NCI-H2081 (cell line): ENCODE data around the gene ARHGEF7.

ENCODE experiments used
- DNase-seq, 2 experiments: peaks; one replicate each; lab custom pipeline; 2025; lab: John Stamatoyannopoulos, UW

ARHGEF7 gene

GRCh38 chr13:111110054-111110453 lies 5.1 kb upstream of the ARHGEF7 start:
- DNase-seq, result no peak

GRCh38 chr13:111111376-111111937 lies 3.7 kb upstream of the ARHGEF7 start:
- no peak for DNase-seq

DNA sequence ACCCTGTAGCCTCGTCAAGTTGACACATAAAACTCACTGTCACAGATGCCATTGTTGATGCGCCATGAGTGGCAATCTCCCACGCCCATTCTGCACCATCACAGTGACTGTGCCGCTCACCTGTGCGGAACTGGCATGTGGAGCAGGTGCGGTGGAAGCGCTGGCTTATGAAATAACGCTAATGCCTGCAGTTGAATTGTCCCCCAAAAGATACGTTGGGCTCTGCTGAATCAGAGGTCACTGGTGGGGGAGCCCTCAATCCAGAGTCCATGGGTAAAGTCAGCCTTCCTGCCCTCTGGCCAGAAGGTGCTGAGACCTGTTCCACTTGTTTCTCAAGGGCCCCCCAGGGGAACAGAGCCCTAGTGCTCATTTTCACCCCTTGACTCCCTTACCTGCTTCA lies 2.9 kb upstream of the ARHGEF7 start:
- no peak for DNase-seq

DNA sequence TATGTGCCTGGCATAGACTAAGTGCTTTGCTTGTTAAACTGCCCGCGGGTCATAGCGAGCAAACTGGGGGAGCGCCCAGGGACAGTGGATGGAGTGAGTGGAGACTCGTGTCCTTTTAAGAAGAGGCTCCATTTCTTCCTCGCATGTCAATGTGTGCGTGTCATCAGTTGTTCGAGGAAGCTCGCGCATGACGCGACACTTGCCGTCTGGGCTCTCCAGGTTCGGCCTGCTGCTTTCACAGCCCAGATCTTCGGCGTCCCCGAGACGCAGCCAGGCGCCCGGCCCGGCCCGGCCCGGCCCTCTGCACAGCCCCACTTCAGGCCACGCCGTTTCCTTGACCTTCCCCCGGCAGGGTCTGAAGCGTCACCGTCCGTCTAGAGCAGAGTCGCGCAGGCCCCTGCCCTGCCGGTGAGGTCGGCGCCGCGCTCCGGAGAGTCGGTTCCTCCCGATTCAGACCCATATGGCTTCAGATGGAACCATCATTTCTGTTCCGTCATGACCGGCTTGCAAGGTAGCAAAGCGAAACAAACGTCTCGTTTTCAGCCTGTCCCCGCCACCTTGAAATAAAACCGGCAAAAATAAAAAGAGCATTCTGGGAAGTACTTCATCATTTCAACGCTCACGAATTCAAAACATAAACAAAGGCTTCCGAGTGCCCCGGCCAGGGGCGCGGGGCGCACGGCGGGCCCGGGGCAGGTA lies 599 bp upstream of the ARHGEF7 start:
- DNase-seq, result peak; percentile 26 to 37

- DNase-seq, result peak in 1 of 2 experiments; percentile 10
These were observed 933 bp downstream of the ARHGEF7 start for GRCh38 chr13:111115965-111116521.

- DNase-seq, result no peak
These were observed 1.7 kb downstream of the ARHGEF7 start for GRCh38 chr13:111116856-111117255.

GRCh38 chr13:111117289-111117688 lies 2.2 kb downstream of the ARHGEF7 start:
- DNase-seq, result no peak

GRCh38 chr13:111117961-111118360 lies 2.9 kb downstream of the ARHGEF7 start:
- no peak for DNase-seq

DNA sequence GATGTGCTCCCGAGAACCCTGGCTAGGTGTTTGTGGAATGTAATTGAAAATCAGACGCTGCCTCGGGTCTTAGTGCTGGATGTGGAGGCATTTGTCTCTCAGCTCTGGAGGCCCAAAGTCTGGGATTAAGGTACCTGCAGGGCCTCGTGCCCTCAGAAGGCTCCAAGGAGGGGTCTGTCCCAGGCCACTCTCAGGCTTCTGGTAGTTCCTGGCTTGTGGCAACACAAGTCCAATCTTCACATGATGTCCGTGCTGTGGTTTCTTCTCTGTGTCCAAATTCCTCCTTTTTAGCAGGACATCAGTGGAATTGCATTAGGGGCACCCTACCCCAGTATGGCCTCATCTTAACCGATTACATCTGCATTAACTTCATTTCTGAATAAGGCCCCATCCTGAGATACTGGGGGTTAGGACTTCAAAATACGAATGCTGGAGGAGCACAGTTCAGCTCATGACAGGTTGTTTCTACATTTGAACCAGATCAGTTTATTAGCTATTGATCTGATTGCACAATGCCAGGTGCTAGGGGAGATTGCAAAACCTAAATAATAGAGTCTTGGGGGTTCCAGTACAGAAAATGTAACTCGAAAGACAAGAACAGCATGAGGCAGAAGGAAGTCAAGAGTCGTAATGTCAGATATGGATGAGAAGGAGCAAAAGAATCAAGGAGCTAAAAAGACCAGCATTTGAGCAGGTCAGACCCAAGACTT lies 3.9 kb downstream of the ARHGEF7 start:
- DNase-seq, result no peak

- DNase-seq, result no peak
These were observed 4.9 kb downstream of the ARHGEF7 start for GRCh38 chr13:111119966-111120365.

GRCh38 chr13:111120422-111120821 lies 5.3 kb downstream of the ARHGEF7 start:
- DNase-seq, result no peak

GRCh38 chr13:111120913-111121312 lies 5.8 kb downstream of the ARHGEF7 start:
- DNase-seq, result no peak

DNA sequence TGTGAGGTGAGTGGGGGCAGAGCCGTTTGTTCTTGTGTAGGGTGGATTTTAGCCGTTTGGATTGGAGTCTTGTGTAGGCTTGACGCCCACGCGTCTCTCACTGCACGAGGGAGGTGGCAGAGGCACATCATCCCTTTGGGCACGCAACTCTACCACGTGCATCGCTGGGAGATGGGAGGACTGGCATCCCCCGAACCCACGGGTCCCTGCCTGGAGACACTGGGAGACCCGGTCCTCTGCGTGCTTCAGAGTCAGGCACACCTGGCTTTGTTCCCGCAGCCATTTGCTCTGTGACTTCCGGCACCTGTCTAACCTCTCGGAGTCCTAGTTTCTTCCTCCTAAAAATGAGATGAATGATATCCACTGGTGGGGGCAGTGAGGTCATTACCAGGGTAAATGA lies 6.4 kb downstream of the ARHGEF7 start:
- DNase-seq, result no peak

DNA sequence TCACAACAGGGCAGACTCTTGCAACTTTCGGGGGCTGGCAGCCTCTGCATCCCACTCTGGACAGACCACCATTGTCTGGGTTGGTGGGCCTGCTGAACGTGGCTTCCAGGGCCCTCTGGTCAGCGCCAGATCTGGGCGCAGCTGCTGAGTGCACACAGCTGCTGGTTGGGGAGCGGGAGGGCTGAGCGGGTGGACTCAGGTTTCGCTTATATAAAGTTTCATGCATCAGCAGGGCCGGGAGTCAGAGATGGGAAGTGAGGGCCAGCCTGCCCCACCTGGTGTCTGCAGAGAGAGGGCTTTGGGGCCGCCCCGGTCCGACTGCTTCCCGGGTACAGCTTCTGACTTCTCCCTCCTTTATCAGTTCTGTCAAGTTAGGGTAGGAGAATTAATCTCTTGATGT lies 6.9 kb downstream of the ARHGEF7 start:
- peak in 1 of 2 experiments; percentile 3 for DNase-seq

DNA sequence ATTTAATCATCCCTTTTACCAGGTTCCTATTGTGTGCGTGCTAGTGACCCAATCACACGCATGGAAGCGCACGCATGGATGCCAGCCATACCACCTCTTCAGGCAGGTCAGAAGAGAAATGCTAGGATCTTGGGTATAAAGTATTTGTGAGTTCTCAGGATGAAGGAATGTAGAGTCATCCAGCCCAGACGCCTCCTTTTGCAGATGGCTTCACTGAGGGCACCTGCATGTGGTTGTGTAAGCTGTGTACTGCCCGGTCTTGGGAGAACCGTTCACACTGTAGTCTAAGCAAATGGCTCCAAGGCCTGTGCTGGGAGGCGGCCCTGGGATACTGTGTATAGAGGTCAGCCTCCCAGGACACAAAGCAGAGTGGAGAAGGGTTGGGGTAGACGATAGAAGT lies 7.5 kb downstream of the ARHGEF7 start:
- DNase-seq, result no peak

GRCh38 chr13:111123221-111123620 lies 8.1 kb downstream of the ARHGEF7 start:
- DNase-seq, result no peak

GRCh38 chr13:111123649-111124048 lies 8.5 kb downstream of the ARHGEF7 start:
- no peak for DNase-seq

DNA sequence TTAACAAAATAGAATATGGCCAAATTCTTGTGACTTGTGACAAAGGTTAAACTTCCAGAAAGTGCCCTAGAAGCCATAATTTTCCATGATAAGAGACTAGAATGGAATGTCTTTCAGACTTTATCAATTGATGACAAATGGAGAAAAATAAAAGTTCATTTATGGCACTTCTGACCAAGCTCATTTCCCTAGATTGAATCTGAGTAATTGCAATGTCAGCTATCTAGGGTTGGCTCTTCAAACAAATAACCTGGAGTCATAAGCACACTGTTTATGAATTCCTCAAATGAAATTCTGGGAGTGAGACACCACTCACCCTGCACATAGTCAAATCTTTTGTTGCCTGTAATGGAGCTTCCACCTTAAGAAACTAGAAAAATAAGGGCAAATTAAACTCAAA lies 11.4 kb downstream of the ARHGEF7 start:
- DNase-seq, result no peak

DNA sequence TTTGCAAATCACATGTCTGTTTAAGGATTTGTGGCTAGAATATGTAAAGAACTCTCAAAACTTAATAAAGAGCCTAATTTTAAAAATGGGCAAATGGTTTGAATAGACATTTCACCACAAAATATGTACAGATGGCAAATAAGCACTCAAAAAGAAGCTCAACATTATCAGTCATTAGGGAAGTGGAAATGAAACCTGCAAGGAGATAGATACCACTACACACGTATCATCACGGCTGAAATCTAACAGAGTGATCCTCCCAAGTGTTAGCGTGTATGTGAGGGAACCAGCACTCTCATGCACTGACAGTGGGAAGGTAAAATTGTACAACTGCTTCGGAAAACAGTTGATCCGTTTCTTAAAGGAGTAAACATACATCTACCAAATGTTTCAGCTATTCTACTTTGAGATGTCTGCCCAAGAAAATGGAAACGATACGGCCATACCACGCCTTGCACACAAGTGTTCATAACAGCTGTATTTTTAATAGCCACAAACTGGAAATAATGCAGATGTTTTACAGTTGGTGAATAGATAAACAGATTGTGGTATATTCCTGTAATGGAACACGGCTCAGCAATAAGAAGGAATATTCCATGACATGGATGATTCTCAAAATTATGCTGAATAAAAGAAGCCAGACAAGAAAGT lies 14.5 kb downstream of the ARHGEF7 start:
- DNase-seq, result no peak

- DNase-seq, result no peak
These were observed 15.0 kb downstream of the ARHGEF7 start for GRCh38 chr13:111130116-111130508.

GRCh38 chr13:111131048-111131447 lies 15.9 kb downstream of the ARHGEF7 start:
- DNase-seq, result no peak

- DNase-seq, result no peak
These were observed 16.5 kb downstream of the ARHGEF7 start for GRCh38 chr13:111131611-111132010.

- DNase-seq, result no peak
These were observed 17.8 kb downstream of the ARHGEF7 start for GRCh38 chr13:111132948-111133347.
